ENCODE results near the gene NAA40. TPM values are rescaled to one million over a fixed set of nuclear protein-coding genes. Genes with fewer than 3 reads are reported as not detected.

NAA40 gene
- total and polyA plus RNA-seq, 8 donors: 6.8 to 25.7 (median 13.9) TPM

- peak; percentile 37 to 76 (median 63) for TF ChIP-seq CTCF (IDR thresholded peaks at IDR 0.05)
- ATAC-seq (peak; percentile 62 to 85 (median 82)), FAIRE-seq (no peak), DNase-seq (peak in 3 of 6 donors; percentile 65 to 85 (median 70))
- no peaks in the 10 kb centered on the region for H3K9me3 ChIP-seq
- 23 to 43% methylated on average over 37 to 67 of the region's 67 CpGs for WGBS, 2 donors
- intact Hi-C loops (cut with DNase I): loop anchor here in 2 of 3 donors (5.0 to 10.0 kb wide), 2 partner anchors 65 to 152 kb away; no protein-coding TSS in a partner anchor
- H3K27me3 ChIP-seq: no peaks in the 10 kb centered on the region
- H3K27ac ChIP-seq: no peak overlapping the region
- H3K4me1 ChIP-seq: peaks cover 0 to 5% (median 2%) of the 10 kb centered on the region in 3 donors
- peaks cover 0 to 20% (median 12%) of the 10 kb centered on the region in 3 donors for H3K36me3 ChIP-seq
- peak overlapping the region in 1 of 4 donors; percentile 27 for H3K4me3 ChIP-seq
Observed at GRCh38 chr11:64000026-64000739, 61.4 kb downstream of the NAA40 start.

GRCh38 chr11:64000740-64001483, 62.1 kb downstream of the NAA40 start:
- H3K36me3 ChIP-seq: peaks cover 0 to 20% (median 12%) of the 10 kb centered on the region in 3 donors
- H3K27me3 ChIP-seq: no peaks in the 10 kb centered on the region
- no peak overlapping the region for H3K27ac ChIP-seq
- H3K4me3 ChIP-seq: peak overlapping the region in 1 of 4 donors; percentile 27
- H3K4me1 ChIP-seq: peaks cover 0 to 5% (median 2%) of the 10 kb centered on the region in 3 donors
- intact Hi-C loops (cut with DNase I): loop anchor here in 2 of 3 donors (5.0 to 10.0 kb wide), 2 partner anchors 64 to 151 kb away; no protein-coding TSS in a partner anchor
- H3K9me3 ChIP-seq: no peaks in the 10 kb centered on the region
- FAIRE-seq: no peak
- ATAC-seq: no peak
- no peak for DNase-seq
- 57 to 61% methylated on average over 42 to 60 of the region's 60 CpGs for WGBS, 2 donors
- TF ChIP-seq CTCF (IDR thresholded peaks at IDR 0.05): no peak

- no peak overlapping the region for H3K27ac ChIP-seq
- DNase-seq: no peak
- WGBS, 2 donors: 73 to 81% methylated on average over 23 of the region's 23 CpGs
- no peak for TF ChIP-seq CTCF (IDR thresholded peaks at IDR 0.05)
- intact Hi-C loops (cut with DNase I): loop anchor here in 2 of 3 donors (5.0 to 10.0 kb wide), 2 partner anchors 63 to 151 kb away; no protein-coding TSS in a partner anchor
- H3K27me3 ChIP-seq: no peaks in the 10 kb centered on the region
- peaks cover 0 to 18% (median 10%) of the 10 kb centered on the region in 3 donors for H3K36me3 ChIP-seq
- H3K4me1 ChIP-seq: peaks cover 0 to 5% (median 2%) of the 10 kb centered on the region in 3 donors
- no peak overlapping the region for H3K4me3 ChIP-seq
- no peaks in the 10 kb centered on the region for H3K9me3 ChIP-seq
- FAIRE-seq: no peak
- ATAC-seq: no peak
Observed at GRCh38 chr11:64001484-64002420, 63.0 kb downstream of the NAA40 start.

GRCh38 chr11:64003807-64004589, 65.2 kb downstream of the NAA40 start:
- Histone ChIP-seq H3K4me3 (no peak overlapping the region), H3K27ac (peak overlapping the region in 2 of 4 donors; percentile 17 to 28), H3K36me3 (no peaks in the 10 kb centered on the region), H3K27me3 (no peaks in the 10 kb centered on the region), H3K9me3 (no peaks in the 10 kb centered on the region), H3K4me1 (peaks cover 0 to 11% (median 5%) of the 10 kb centered on the region in 3 donors)
- 73 to 77% methylated on average over 23 of the region's 23 CpGs for WGBS, 2 donors
- peak in 2 of 6 donors; percentile 59 to 64 for DNase-seq
- intact Hi-C loops (cut with DNase I): loop anchor here in 2 of 3 donors (5.0 to 10.0 kb wide), 2 partner anchors 61 to 148 kb away; no protein-coding TSS in a partner anchor
- no peak for FAIRE-seq
- TF ChIP-seq CTCF (IDR thresholded peaks at IDR 0.05): no peak
- peak in 1 of 4 donors; percentile 15 for ATAC-seq
